ENCODE results near the gene PNPLA1. TPM values are rescaled to one million over a fixed set of nuclear protein-coding genes. Genes with fewer than 3 reads are reported as not detected.

PNPLA1 gene
- total and polyA plus RNA-seq, 10 of the 15 experiments (the other 5 are each of a cell fraction or from before 2014, with no cell fraction given) = 0.04 TPM; not detected in 9

DNA sequence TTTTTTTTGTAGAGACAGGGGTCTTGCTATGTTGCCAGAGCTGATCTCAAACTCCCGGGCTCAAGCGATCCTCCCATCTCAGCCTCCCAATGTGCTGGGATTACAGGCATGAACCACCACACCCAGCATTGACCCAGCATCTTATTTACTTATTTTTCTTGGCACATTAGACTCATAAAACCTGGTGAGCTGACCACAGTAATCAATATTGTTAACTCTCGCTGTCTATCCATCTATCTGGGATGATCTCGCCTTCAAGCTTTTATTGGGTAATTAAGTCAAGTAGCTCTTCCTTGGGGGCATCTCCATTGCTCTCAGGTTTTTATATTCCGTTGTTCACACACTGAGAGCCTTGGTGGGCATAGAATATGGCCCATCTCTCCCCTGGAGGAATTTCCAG is 17.0 kb downstream of the PNPLA1 start:
- RAD21 ChIA-PET (ENCODE audit: unreplicated experiment) = no interaction called here
- POLR2A ChIA-PET = no interaction called here

More for the DNA sequence above, 17.0 kb downstream of the PNPLA1 start:
- no peaks in the 10 kb centered on the region for H3K36me3 ChIP-seq (ENCODE audit: control insufficient read depth in 2 of 2, insufficient read depth in 2 of 2, low read length in 1 of 2)
- H3K4me1 ChIP-seq (ENCODE audit: control insufficient read depth, insufficient read depth, low read length) = no peaks in the 10 kb centered on the region
- BruUV-seq (replicated peaks) = no TSS peak
- H3K9me3 ChIP-seq (replicated peaks; ENCODE audit: control insufficient read depth, insufficient read depth, low read length) = no peaks in the 10 kb centered on the region
- H3K9ac ChIP-seq (ENCODE audit: control insufficient read depth, insufficient read depth, low read length) = no peak overlapping the region
- no peak overlapping the region for H3K27ac ChIP-seq (ENCODE audit: control insufficient read depth, insufficient read depth)
- WGBS (ENCODE audit: insufficient coverage, insufficient replicate concordance, low lambda C conversion rate, missing lambda C conversion rate) = 46% methylated on average over 5 of the region's 5 CpGs
- no peak for ATAC-seq
- TF ChIP-seq, protein P1, sequence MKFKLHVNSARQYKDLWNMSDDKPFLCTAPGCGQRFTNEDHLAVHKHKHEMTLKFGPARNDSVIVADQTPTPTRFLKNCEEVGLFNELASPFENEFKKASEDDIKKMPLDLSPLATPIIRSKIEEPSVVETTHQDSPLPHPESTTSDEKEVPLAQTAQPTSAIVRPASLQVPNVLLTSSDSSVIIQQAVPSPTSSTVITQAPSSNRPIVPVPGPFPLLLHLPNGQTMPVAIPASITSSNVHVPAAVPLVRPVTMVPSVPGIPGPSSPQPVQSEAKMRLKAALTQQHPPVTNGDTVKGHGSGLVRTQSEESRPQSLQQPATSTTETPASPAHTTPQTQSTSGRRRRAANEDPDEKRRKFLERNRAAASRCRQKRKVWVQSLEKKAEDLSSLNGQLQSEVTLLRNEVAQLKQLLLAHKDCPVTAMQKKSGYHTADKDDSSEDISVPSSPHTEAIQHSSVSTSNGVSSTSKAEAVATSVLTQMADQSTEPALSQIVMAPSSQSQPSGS (IDR thresholded peaks at IDR 0.05; ENCODE audit: low read length) = no peak
- TF ChIP-seq NR2F1 (conservative IDR thresholded peaks at IDR 0.05) = no peak
- no peak for TF ChIP-seq STAT1 (conservative IDR thresholded peaks at IDR 0.05)
- TF ChIP-seq CEBPB (IDR thresholded peaks at IDR 0.05; ENCODE audit: borderline replicate concordance in 1 of 2, low read depth in 2 of 2, low read length in 2 of 2) = no peak
- no peak for TF ChIP-seq MXI1 (IDR thresholded peaks at IDR 0.05; ENCODE audit: low read depth, low read length)
- TF ChIP-seq, protein P2, sequence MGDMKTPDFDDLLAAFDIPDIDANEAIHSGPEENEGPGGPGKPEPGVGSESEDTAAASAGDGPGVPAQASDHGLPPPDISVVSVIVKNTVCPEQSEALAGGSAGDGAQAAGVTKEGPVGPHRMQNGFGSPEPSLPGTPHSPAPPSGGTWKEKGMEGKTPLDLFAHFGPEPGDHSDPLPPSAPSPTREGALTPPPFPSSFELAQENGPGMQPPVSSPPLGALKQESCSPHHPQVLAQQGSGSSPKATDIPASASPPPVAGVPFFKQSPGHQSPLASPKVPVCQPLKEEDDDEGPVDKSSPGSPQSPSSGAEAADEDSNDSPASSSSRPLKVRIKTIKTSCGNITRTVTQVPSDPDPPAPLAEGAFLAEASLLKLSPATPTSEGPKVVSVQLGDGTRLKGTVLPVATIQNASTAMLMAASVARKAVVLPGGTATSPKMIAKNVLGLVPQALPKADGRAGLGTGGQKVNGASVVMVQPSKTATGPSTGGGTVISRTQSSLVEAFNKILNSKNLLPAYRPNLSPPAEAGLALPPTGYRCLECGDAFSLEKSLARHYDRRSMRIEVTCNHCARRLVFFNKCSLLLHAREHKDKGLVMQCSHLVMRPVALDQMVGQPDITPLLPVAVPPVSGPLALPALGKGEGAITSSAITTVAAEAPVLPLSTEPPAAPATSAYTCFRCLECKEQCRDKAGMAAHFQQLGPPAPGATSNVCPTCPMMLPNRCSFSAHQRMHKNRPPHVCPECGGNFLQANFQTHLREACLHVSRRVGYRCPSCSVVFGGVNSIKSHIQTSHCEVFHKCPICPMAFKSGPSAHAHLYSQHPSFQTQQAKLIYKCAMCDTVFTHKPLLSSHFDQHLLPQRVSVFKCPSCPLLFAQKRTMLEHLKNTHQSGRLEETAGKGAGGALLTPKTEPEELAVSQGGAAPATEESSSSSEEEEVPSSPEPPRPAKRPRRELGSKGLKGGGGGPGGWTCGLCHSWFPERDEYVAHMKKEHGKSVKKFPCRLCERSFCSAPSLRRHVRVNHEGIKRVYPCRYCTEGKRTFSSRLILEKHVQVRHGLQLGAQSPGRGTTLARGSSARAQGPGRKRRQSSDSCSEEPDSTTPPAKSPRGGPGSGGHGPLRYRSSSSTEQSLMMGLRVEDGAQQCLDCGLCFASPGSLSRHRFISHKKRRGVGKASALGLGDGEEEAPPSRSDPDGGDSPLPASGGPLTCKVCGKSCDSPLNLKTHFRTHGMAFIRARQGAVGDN (IDR thresholded peaks at IDR 0.05) = no peak
- TF ChIP-seq, protein P3, sequence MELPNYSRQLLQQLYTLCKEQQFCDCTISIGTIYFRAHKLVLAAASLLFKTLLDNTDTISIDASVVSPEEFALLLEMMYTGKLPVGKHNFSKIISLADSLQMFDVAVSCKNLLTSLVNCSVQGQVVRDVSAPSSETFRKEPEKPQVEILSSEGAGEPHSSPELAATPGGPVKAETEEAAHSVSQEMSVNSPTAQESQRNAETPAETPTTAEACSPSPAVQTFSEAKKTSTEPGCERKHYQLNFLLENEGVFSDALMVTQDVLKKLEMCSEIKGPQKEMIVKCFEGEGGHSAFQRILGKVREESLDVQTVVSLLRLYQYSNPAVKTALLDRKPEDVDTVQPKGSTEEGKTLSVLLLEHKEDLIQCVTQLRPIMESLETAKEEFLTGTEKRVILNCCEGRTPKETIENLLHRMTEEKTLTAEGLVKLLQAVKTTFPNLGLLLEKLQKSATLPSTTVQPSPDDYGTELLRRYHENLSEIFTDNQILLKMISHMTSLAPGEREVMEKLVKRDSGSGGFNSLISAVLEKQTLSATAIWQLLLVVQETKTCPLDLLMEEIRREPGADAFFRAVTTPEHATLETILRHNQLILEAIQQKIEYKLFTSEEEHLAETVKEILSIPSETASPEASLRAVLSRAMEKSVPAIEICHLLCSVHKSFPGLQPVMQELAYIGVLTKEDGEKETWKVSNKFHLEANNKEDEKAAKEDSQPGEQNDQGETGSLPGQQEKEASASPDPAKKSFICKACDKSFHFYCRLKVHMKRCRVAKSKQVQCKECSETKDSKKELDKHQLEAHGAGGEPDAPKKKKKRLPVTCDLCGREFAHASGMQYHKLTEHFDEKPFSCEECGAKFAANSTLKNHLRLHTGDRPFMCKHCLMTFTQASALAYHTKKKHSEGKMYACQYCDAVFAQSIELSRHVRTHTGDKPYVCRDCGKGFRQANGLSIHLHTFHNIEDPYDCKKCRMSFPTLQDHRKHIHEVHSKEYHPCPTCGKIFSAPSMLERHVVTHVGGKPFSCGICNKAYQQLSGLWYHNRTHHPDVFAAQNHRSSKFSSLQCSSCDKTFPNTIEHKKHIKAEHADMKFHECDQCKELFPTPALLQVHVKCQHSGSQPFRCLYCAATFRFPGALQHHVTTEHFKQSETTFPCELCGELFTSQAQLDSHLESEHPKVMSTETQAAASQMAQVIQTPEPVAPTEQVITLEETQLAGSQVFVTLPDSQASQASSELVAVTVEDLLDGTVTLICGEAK (IDR thresholded peaks at IDR 0.05; ENCODE audit: borderline replicate concordance) = no peak
- TF ChIP-seq, protein P4, sequence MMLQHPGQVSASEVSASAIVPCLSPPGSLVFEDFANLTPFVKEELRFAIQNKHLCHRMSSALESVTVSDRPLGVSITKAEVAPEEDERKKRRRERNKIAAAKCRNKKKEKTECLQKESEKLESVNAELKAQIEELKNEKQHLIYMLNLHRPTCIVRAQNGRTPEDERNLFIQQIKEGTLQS (IDR thresholded peaks at IDR 0.05; ENCODE audit: borderline replicate concordance, extremely low read depth, low read depth, low read length) = no peak
- TF ChIP-seq, protein P5, sequence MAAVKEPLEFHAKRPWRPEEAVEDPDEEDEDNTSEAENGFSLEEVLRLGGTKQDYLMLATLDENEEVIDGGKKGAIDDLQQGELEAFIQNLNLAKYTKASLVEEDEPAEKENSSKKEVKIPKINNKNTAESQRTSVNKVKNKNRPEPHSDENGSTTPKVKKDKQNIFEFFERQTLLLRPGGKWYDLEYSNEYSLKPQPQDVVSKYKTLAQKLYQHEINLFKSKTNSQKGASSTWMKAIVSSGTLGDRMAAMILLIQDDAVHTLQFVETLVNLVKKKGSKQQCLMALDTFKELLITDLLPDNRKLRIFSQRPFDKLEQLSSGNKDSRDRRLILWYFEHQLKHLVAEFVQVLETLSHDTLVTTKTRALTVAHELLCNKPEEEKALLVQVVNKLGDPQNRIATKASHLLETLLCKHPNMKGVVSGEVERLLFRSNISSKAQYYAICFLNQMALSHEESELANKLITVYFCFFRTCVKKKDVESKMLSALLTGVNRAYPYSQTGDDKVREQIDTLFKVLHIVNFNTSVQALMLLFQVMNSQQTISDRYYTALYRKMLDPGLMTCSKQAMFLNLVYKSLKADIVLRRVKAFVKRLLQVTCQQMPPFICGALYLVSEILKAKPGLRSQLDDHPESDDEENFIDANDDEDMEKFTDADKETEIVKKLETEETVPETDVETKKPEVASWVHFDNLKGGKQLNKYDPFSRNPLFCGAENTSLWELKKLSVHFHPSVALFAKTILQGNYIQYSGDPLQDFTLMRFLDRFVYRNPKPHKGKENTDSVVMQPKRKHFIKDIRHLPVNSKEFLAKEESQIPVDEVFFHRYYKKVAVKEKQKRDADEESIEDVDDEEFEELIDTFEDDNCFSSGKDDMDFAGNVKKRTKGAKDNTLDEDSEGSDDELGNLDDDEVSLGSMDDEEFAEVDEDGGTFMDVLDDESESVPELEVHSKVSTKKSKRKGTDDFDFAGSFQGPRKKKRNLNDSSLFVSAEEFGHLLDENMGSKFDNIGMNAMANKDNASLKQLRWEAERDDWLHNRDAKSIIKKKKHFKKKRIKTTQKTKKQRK (IDR thresholded peaks at IDR 0.05; ENCODE audit: low read depth, low read length) = no peak
- SMC1A ChIA-PET (ENCODE audit: uncharacterized antibody, unreplicated experiment) = interaction anchor here (0.6 to 1.8 kb wide), 3 partner anchors 10 to 60 kb away, joined by 3 read pairs; no protein-coding TSS in a partner anchor
- peaks cover 0 to 11% of the 10 kb centered on the region in 2 experiments; a peak in 3 of 4 replicates for H3K27me3 ChIP-seq (replicated peaks in 1 of 2; ENCODE audit: control insufficient read depth in 2 of 2, insufficient read depth in 2 of 2, low read length in 1 of 2)
- no peak overlapping the region for H3K4me2 ChIP-seq (ENCODE audit: control insufficient read depth, insufficient read depth)
- H2AFZ ChIP-seq (ENCODE audit: control insufficient read depth, low read depth, low read length) = no peak overlapping the region
- no peak for FAIRE-seq
- no peaks in the 10 kb centered on the region for H3K79me2 ChIP-seq (ENCODE audit: control insufficient read depth, insufficient read depth, low read length)
- intact Hi-C loops (cut with micrococcal nuclease; ENCODE audit: unreplicated experiment) = no loop called here
- no peak overlapping the region for H3K4me3 ChIP-seq
- in situ Hi-C loops (cut with MboI) = no loop called here
- CTCF ChIA-PET = interaction anchor here (1.0 to 1.7 kb wide), 3 partner anchors 10 to 259 kb away, joined by 3 to 5 read pairs (median 3); partner anchors contain the start of gene MAPK14
- H4K20me1 ChIP-seq (ENCODE audit: control insufficient read depth, insufficient read depth) = no peaks in the 10 kb centered on the region
- no peak for DNase-seq (ENCODE audit: low read depth, low spot score)
